ENCODE measurements around the gene KISS1R.

DNA sequence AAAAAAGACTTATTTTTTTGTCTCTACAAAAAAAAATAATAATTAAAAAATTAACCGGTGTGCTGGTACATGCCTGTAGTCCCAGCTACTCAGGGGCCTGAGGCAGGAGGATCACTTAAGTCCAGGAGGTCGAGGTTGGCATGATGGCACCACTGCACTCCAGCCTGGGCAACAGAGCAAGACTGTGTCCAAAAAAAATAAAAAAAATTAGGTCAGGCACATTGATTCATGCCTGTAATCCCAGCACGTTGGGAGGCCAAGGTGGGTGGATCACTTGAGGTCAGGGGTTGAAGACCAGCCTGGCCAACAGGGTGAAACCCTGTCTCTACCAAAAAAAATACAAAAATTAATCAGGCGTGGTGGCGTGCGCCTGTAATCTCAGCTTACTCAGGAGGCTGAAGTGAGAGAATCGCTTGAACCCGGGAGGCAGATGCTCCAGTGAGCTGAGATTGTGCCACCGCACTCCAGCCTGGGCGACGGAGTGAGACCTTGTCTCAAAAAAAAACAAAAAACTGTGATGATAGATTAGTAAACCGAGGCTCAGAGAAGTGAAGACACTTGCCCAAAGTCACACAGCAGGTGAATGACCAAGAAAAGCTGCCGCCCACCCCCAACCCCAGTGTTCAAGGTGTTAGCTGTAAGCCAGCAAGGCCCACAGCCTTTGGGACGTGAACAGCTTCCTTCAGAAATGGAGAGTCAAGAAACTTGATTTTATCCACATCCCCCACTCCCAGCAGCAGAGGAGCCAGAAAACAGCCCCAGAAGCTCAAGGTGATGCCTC, 14.5 kb upstream of the KISS1R start:
- TF ChIP-seq CTCF (IDR thresholded peaks at IDR 0.05; ENCODE audit: low read length) = no peak
- TF ChIP-seq EZH2 (IDR thresholded peaks at IDR 0.05; ENCODE audit: borderline replicate concordance, low read length) = no peak
